ENCODE data around the gene LDLRAD4.
"Not testable (repeated sequence)": the region's sequence is repeated elsewhere in the genome, so short reads cannot be mapped to it uniquely, and the experiment has no call there.

LDLRAD4 gene

DNA sequence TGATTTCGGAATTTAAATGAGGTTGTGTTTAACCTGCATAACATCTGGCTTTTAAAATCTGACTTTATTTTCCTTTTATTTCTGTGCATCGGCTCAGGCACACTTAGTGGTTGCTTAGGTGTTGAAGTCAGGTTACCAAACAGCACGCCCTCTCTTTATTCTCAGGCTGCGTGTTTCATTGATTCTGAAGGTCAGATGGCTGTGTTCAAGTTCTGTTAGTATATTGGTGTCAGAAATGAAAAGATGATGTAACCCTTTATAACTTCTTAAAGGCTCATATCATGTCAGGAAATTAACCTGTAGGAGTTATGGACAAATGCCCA lies 246.5 kb downstream of the LDLRAD4 start:
- Histone ChIP-seq H3K4me3 (ENCODE audit: low read length) (no peak overlapping the region), H3K27me3 (ENCODE audit: control insufficient read depth, insufficient read depth, low read length) (no peaks in the 10 kb centered on the region), H3K9me3 (replicated peaks; ENCODE audit: low read length) (no peaks in the 10 kb centered on the region), H3K9ac (ENCODE audit: low read depth, low read length) (no peak overlapping the region), H3K36me3 (ENCODE audit: insufficient read depth, low read length) (no peaks in the 10 kb centered on the region), H3K4me1 (ENCODE audit: control insufficient read depth, insufficient read depth, low read length) (no peaks in the 10 kb centered on the region), H3K4me2 (ENCODE audit: low read length) (no peak overlapping the region)

DNA sequence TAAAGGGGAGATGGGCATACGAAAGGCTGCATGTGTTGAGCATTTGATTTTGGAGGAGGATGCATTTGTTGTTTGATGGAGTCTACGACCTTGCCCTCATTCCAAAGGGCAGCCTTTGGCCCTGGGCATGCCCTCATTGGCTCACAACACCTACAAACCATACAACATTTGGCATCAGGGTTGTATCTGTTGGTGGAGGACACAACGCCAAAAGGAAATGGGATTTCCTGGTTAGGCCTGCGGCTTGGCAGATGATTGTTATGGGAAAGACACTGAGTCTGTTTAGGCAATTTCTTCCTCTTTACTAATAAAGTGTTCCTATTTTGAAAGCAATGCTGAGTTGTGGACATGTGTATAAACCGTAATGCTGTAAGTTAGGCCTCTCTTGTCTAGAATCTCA lies 246.9 kb downstream of the LDLRAD4 start:
- Histone ChIP-seq H3K9me3 (replicated peaks; ENCODE audit: low read length) (no peaks in the 10 kb centered on the region), H3K9ac (ENCODE audit: low read depth, low read length) (no peak overlapping the region), H3K36me3 (ENCODE audit: insufficient read depth, low read length) (no peaks in the 10 kb centered on the region), H3K4me1 (ENCODE audit: control insufficient read depth, insufficient read depth, low read length) (no peaks in the 10 kb centered on the region), H3K4me2 (ENCODE audit: low read length) (no peak overlapping the region), H3K4me3 (ENCODE audit: low read length) (no peak overlapping the region), H3K27me3 (ENCODE audit: control insufficient read depth, insufficient read depth, low read length) (no peaks in the 10 kb centered on the region)

DNA sequence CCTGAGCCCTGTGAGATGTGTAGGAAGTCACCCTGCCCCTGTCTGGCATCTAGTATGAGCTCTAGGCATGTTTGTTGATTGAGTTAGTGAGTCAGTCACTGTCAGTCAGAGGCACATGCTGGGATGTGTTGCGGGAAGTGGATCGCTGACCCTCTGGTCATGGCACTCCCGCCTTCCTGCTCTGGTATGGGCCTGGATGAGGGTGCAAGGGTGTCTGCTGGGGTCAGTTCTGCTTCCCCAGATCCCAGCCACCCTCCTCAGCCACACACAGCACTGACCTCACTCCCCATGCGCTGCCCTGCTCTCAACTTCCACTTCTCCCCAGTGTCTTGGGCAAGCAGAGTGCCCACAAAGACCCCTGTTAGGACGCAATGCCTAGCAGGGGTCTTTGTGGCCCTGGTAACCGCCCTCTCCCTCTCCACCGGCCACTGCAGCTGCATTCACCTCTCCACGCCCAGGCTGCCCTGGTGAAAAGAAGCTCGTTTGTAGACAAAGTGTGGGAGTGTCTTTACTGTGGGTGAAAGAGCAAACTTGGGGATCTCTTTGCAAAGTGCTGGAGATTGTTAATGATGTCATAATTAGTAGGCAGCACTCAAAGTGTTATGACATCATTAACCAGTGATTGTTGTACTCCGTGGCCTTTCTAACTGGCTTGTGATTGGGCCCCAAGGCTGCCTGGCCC lies 252.1 kb downstream of the LDLRAD4 start:
- Histone ChIP-seq H3K27me3 (ENCODE audit: control insufficient read depth, insufficient read depth, low read length) (no peaks in the 10 kb centered on the region), H3K9ac (ENCODE audit: low read depth, low read length) (no peak overlapping the region), H3K4me3 (ENCODE audit: low read length) (no peak overlapping the region), H3K4me1 (ENCODE audit: control insufficient read depth, insufficient read depth, low read length) (no peaks in the 10 kb centered on the region), H3K36me3 (ENCODE audit: insufficient read depth, low read length) (no peaks in the 10 kb centered on the region), H3K4me2 (ENCODE audit: low read length) (no peak overlapping the region), H3K9me3 (replicated peaks; ENCODE audit: low read length) (no peaks in the 10 kb centered on the region)

DNA sequence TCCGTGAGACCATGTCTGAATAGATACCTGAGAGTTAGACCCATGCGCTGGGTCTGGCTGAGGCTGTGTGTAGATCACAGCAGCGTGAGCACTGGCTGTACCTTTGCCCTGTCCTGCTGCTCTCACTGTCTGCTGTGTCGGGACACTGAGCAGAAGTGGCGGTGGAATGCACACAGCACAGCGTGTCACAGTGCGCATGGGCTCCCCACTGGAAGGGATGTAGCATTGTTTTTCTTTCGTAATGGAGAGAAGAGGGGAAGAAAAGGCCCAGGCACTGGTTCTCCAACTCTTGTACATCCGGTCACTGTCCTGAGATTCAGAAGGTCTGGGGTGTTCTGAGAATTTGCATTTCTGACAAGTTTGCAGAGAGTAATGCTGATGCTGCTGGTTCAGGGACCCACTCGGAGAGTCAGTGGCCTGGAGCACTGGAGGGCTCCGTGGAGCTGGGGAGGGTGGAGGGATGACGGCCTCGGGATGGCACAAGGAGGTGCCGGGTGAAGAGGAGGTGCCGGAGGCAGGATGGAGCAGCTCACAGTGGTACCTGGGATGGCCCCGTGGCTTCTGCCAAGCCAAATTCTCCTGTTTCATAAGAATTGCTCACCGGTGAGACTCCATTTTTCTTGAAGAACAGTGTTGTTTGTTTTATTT lies 252.8 kb downstream of the LDLRAD4 start:
- Histone ChIP-seq H3K9me3 (replicated peaks; ENCODE audit: low read length) (no peaks in the 10 kb centered on the region), H3K9ac (ENCODE audit: low read depth, low read length) (no peak overlapping the region), H3K4me3 (ENCODE audit: low read length) (no peak overlapping the region), H3K36me3 (ENCODE audit: insufficient read depth, low read length) (no peaks in the 10 kb centered on the region), H3K4me2 (ENCODE audit: low read length) (no peak overlapping the region), H3K27me3 (ENCODE audit: control insufficient read depth, insufficient read depth, low read length) (no peaks in the 10 kb centered on the region), H3K4me1 (ENCODE audit: control insufficient read depth, insufficient read depth, low read length) (no peaks in the 10 kb centered on the region)

DNA sequence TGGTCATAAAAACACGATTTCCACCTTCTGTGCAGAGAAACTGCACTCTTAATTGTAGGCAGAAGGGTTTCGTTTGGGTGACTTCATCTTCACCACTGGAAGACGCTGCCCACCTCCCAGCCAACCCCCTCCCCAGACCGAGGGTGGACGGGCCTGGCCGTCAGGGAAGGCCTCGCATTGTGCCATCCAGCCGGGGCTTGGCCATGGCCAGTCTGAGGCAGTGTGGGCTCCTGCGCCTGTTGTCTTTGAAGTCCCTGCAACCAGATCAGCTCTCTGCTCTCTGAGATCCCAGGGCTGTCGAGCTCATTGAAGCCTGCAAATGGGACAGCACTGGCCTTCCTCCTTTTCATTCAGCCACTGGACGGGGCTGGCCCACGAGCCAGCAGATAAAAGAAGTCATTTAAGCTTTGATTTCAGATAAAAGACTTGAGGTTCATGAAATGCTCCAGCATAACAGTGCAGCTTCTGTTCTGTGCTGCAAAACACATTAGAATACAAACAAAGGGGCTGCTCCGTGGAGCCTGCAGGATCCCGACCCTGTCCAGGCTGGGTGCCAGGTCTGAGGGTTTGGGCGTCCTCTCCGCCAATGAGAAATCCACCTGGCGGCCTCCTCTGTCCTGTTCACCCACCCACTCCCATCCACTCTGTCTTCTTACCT lies 253.5 kb downstream of the LDLRAD4 start:
- Histone ChIP-seq H3K27me3 (ENCODE audit: control insufficient read depth, insufficient read depth, low read length) (no peaks in the 10 kb centered on the region), H3K4me2 (ENCODE audit: low read length) (no peak overlapping the region), H3K4me3 (ENCODE audit: low read length) (no peak overlapping the region), H3K9me3 (replicated peaks; ENCODE audit: low read length) (no peaks in the 10 kb centered on the region), H3K9ac (ENCODE audit: low read depth, low read length) (no peak overlapping the region), H3K4me1 (ENCODE audit: control insufficient read depth, insufficient read depth, low read length) (no peaks in the 10 kb centered on the region), H3K36me3 (ENCODE audit: insufficient read depth, low read length) (no peaks in the 10 kb centered on the region)

DNA sequence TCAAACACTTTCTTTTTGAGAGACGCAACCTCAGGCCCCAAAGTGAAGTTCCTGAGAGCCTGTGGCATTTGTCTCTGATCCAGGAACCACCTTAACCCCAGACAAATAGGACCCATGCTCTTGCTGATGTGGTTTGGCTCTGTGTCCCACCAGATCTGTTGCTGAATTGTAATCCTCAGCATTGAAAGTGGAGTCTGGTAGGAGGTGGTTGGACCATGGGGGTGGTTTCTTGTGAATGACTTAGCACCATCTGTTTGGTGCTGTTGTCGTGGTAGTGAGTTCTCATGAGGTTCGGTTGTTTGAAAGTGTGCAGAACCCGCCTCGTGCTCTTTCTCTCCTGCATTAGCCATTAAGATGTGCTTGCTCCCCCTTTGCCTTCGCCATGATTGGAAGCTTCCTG lies 255.2 kb downstream of the LDLRAD4 start:
- no peaks in the 10 kb centered on the region for H3K9me3 ChIP-seq (replicated peaks; ENCODE audit: low read length)
- H3K36me3 ChIP-seq (ENCODE audit: insufficient read depth, low read length) = no peaks in the 10 kb centered on the region
- H3K4me3 ChIP-seq (ENCODE audit: low read length) = no peak overlapping the region
- H3K4me2 ChIP-seq (ENCODE audit: low read length) = no peak overlapping the region
- H3K27me3 ChIP-seq (ENCODE audit: control insufficient read depth, insufficient read depth, low read length) = no peaks in the 10 kb centered on the region
- no peak overlapping the region for H3K9ac ChIP-seq (ENCODE audit: low read depth, low read length)
- H3K4me1 ChIP-seq (ENCODE audit: control insufficient read depth, insufficient read depth, low read length) = no peaks in the 10 kb centered on the region

DNA sequence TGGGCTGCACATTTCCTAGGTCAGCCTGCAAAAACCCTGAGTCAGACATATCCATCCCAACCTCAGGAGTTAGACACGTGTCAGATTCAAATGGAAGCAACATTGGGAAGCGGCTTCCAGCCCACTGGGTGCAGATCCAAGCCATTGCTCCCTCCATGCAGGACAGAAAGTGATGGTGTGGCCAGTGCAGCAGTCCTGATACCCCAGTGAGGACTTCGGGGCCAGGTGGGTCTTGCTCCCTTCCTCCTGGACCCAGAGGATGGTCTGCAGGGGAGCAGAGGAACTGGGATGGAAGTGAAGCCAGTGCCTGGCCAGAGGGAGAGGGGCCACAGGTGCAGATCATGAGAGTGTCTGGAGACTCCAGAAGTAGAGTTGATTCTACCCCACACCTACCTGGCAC lies 255.8 kb downstream of the LDLRAD4 start:
- Histone ChIP-seq H3K36me3 (ENCODE audit: insufficient read depth, low read length) (no peaks in the 10 kb centered on the region), H3K27me3 (ENCODE audit: control insufficient read depth, insufficient read depth, low read length) (no peaks in the 10 kb centered on the region), H3K9me3 (replicated peaks; ENCODE audit: low read length) (no peaks in the 10 kb centered on the region), H3K9ac (ENCODE audit: low read depth, low read length) (no peak overlapping the region), H3K4me2 (ENCODE audit: low read length) (no peak overlapping the region), H3K4me3 (ENCODE audit: low read length) (no peak overlapping the region), H3K4me1 (ENCODE audit: control insufficient read depth, insufficient read depth, low read length) (no peaks in the 10 kb centered on the region)

DNA sequence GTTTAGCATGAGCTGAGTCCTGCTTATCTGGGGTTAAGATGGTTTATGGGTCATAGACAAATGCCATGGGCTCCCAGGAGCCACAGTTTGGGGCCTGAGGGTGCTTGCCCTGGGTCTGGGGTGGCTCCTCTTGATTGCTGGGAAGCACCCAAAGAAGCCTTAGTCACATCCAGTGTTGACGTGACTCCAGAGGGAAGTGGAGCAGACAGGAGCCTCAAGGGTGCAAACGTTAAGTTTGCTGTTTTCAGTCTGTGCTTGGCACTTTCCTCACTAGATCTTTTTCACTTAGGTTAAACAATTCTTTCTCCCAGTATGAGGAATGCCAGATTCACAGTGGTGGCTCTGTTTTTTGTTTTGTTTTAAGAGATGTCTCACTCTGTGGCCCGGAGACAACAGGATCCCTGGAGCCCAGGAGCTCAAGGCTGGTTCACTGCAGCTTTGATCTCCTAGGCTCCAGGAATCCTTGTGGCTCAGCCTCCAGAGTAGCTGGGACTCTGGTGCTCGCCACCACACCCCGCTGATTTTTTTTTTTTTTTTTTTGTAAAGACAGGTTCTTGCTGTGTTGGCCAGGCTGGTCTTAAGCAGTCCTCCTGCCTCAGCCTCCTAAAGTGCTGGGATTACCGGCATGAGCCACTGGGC lies 256.5 kb downstream of the LDLRAD4 start:
- H3K4me2 ChIP-seq (ENCODE audit: low read length) = no peak overlapping the region
- no peak overlapping the region for H3K9ac ChIP-seq (ENCODE audit: low read depth, low read length)
- no peaks in the 10 kb centered on the region for H3K27me3 ChIP-seq (ENCODE audit: control insufficient read depth, insufficient read depth, low read length)
- no peaks in the 10 kb centered on the region for H3K36me3 ChIP-seq (ENCODE audit: insufficient read depth, low read length)
- no peaks in the 10 kb centered on the region for H3K9me3 ChIP-seq (replicated peaks; ENCODE audit: low read length)
- no peak overlapping the region for H3K4me3 ChIP-seq (ENCODE audit: low read length)
- no peaks in the 10 kb centered on the region for H3K4me1 ChIP-seq (ENCODE audit: control insufficient read depth, insufficient read depth, low read length)

DNA sequence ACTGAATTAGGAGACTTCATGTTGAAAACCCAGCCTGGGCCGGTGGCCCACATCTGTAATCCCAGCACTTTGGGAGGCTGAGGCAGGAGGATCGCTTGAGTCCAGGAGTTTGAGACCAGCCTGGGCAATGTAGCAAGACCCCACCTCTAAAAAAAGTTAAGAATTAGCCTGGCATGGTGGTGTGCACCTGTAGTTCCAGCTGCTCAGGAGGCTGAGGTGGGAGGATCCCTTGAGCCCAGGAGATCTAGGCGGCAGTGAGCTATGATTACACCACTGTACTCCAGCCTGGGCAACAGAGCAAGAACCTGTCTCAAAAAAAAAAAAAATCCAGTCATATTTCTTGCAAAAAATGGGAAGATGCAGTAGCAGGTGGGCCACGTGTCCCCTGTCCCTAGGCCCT lies 257.8 kb downstream of the LDLRAD4 start:
- not testable (repeated sequence) for H3K36me3 ChIP-seq (ENCODE audit: insufficient read depth, low read length); H3K4me3 ChIP-seq (ENCODE audit: low read length); H3K27me3 ChIP-seq (ENCODE audit: control insufficient read depth, insufficient read depth, low read length); H3K9me3 ChIP-seq (replicated peaks; ENCODE audit: low read length); H3K4me1 ChIP-seq (ENCODE audit: control insufficient read depth, insufficient read depth, low read length); H3K9ac ChIP-seq (ENCODE audit: low read depth, low read length); H3K4me2 ChIP-seq (ENCODE audit: low read length)

DNA sequence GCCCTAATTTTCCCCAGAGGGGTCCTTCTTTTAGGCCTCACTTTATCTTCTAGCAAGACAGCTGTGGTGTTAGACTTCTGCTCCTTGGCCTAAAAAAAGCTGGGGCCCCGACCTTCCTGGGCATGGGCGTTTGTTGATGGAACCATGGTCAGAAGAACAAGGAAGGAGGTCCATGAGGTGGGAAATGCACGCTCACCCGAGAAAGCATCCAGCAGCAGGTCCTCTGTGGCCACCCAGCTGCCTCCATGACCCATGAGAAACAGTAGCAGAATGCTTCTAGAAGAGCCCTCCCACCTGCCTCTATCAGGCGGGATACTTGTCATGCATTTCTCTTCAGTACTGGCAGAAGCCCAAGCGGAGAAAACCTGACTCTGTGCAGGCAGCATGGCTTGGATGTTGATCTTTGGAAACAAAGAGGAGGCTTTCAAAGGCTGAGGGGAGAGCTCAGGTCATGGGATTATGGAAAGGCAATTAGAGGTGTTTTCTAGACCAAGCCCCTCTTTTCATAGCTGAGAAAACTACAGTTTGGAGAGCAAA lies 258.7 kb downstream of the LDLRAD4 start:
- Histone ChIP-seq H3K4me3 (ENCODE audit: low read length) (no peak overlapping the region), H3K9me3 (replicated peaks; ENCODE audit: low read length) (no peaks in the 10 kb centered on the region), H3K36me3 (ENCODE audit: insufficient read depth, low read length) (no peaks in the 10 kb centered on the region), H3K27me3 (ENCODE audit: control insufficient read depth, insufficient read depth, low read length) (peaks cover 3% of the 10 kb centered on the region), H3K4me1 (ENCODE audit: control insufficient read depth, insufficient read depth, low read length) (no peaks in the 10 kb centered on the region), H3K9ac (ENCODE audit: low read depth, low read length) (no peak overlapping the region), H3K4me2 (ENCODE audit: low read length) (no peak overlapping the region)

DNA sequence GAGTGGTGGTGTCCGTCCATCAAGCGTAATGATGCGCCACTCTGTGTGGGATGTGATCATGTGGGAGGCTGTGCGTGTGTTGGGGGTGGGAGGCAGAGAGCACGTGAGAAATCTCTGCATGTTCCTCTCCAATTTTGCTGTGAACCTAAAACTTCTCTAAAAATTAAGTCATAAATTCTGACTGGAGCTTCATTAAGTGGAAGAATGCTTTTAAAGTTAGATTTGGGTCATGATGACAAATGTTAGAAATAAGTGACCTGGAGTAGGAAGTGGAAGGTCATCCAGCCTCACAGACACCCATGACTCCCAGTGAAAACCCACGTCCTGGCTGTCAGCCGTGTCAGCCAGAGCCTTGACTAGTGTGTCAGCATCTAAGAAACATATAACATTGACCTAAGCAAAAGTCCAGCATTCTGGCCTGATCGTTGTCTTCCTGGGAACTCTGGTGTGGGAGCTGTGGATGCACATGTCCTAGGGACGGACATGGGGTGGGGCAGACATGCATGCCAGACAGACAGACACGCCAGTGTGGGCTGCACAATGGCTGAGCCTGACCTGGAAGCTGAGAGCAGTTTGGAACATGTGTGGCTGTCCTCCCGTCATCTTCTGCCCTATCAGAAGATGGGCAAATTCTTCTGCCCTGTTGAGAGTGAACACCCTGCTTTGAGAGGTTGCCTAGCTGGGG lies 262.2 kb downstream of the LDLRAD4 start:
- Histone ChIP-seq H3K4me3 (ENCODE audit: low read length) (no peak overlapping the region), H3K9me3 (replicated peaks; ENCODE audit: low read length) (no peaks in the 10 kb centered on the region), H3K36me3 (ENCODE audit: insufficient read depth, low read length) (no peaks in the 10 kb centered on the region), H3K9ac (ENCODE audit: low read depth, low read length) (no peak overlapping the region), H3K27me3 (ENCODE audit: control insufficient read depth, insufficient read depth, low read length) (peaks cover 3% of the 10 kb centered on the region), H3K4me2 (ENCODE audit: low read length) (no peak overlapping the region), H3K4me1 (ENCODE audit: control insufficient read depth, insufficient read depth, low read length) (no peaks in the 10 kb centered on the region)

All from skeletal muscle satellite cell (primary cell).